Stimulated activated CD8-positive, alpha-beta memory T cell treated with anti-CD3 and anti-CD28 coated beads, Interleukin-12 subunit alpha, Interleukin-12 subunit beta, amount 100 ng/mL, for 4 hours (primary cell): ENCODE data around the gene HSPA12A.

Experiments used
- DNase-seq: peaks from one replicate; pipeline ENCODE4 v3.0.0-alpha.2; 2020; ENCODE audit warnings: low read depth

HSPA12A gene

DNA sequence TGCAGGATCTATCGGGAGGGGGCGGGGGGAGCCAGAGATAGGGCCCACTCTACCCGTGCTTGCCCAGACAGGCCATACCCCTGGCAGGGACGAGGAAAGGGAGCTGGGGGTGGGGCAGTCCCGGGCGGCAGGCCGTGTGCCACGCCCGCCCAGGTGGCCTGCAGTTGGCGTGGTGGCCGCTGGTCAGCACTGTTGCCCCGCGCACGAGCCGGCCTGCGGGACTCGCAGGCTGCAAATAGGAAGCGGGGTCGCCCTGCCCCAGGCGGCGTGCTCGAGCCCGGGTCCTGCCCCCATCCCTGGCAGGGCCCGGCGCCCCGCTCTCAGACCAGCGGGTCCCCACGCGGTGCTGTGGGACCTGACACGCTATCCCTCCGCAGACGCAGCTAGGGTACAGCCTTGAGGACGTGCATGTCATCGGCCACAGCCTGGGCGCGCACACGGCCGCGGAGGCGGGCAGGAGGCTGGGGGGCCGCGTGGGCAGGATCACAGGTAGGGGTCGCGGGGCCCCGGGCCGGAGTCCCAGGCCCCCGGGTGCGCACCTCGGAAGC is 114.9 kb downstream of the HSPA12A start:
- no peak for DNase-seq

- DNase-seq: no peak
These were observed 115.6 kb downstream of the HSPA12A start for GRCh38 chr10:116626815-116627214.

DNA sequence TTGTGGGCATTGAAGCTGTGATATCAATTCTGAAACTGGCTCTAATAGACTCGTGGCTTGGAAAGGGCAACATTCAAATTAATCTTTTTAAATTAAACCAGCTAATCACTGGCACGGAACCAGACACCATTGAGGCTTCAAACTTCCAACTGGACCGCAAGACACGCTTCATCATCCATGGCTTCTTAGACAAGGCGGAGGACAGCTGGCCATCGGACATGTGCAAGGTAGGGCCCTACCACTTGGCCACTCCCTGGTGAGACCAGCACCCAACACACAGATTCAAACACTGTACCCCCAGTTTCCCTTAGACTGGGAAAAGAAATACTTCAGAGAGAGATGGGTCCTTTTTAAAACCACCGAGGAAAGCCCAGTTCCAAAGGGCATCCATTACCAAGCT is 116.5 kb downstream of the HSPA12A start:
- no peak for DNase-seq

- no peak for DNase-seq
These were observed 120.3 kb downstream of the HSPA12A start for GRCh38 chr10:116621934-116622655.

DNA sequence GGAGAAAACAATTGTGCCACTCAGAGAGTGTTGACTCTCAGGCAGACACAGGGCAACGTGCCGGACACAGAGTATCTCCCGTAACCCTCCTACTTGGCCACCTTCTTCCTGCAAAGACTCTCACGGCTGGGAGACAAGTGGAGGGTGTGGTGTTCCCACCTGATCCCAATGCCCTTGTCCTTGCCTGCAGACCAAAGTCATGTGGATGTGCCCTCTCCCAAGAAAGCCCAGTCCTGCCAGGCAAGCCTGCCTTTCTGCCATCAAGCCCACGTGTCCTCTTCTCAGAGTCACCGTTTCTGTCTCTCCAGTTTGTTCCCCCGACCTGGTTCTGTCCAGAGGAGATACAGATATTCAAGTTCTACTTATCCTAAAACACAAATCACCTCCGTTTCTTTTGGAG is 120.9 kb downstream of the HSPA12A start:
- DNase-seq: no peak
